Aorta (tissue), 5 donors: Measurements from ENCODE around the gene PPP6R3. TPM values are rescaled to one million over a fixed set of nuclear protein-coding genes. Genes with fewer than 3 reads are reported as not detected.

Source experiments
- ATAC-seq: fragments of 200-7000 bp; cut with Tn5 transposase; one replicate; pipeline ENCODE4 v1.9.1; 2022; ENCODE audit warnings: moderate library complexity; ENCODE audit not compliant: low FRiP score
- DNase-seq, 2 donors: peaks; one replicate each; pipeline ENCODE4 v3.0.0-alpha.2; 2020
- H3K27ac ChIP-seq, 2 donors: one replicate each; pipeline ENCODE4 v1.5.1; 2013; ENCODE audit warnings: low read length in 2 of 2, mild to moderate bottlenecking in 2 of 2, moderate library complexity in 2 of 2, control low read depth in 1 of 2, inconsistent platforms in 1 of 2, low read depth in 1 of 2
- H3K27me3 ChIP-seq, 2 donors: one replicate each; pipeline ENCODE4 v1.6.1; 2013; ENCODE audit warnings: control low read depth in 1 of 2, low read length in 1 of 2, mild to moderate bottlenecking in 1 of 2, moderate library complexity in 1 of 2; ENCODE audit not compliant: insufficient read depth in 2 of 2, control insufficient read depth in 1 of 2
- H3K36me3 ChIP-seq, 2 donors: one replicate each; pipeline ENCODE4 v1.6.1; 2013; ENCODE audit warnings: control low read depth in 1 of 2, low read length in 1 of 2, mild to moderate bottlenecking in 1 of 2; ENCODE audit not compliant: insufficient read depth in 2 of 2, control insufficient read depth in 1 of 2
- H3K4me1 ChIP-seq, 2 donors: one replicate each; pipeline ENCODE4 v1.6.1; 2013; ENCODE audit warnings: low read length in 2 of 2, control low read depth in 1 of 2, mild to moderate bottlenecking in 1 of 2, moderate library complexity in 1 of 2; ENCODE audit not compliant: insufficient read depth in 2 of 2, control insufficient read depth in 1 of 2
- H3K4me3 ChIP-seq, 2 donors: one replicate each; pipeline ENCODE4 v1.5.1; 2013; ENCODE audit warnings: low read length in 2 of 2, control low read depth in 1 of 2, mild to moderate bottlenecking in 1 of 2
- H3K9me3 ChIP-seq: one replicate; pipeline ENCODE4 v1.6.1; 2013; ENCODE audit warnings: mild to moderate bottlenecking, low read length; ENCODE audit not compliant: control insufficient read depth
- WGBS, 2 donors: extraction: QIAGEN DNeasy Blood & Tissue Kit; methylation state at CpG; one replicate each; pipeline ENCODE4 v1.1.7; 2013; 5-methylcytosine and 5-hydroxymethylcytosine counted together
- intact Hi-C, 2 donors: fragments of 100-400 bp; cut with DNase I; formaldehyde crosslinking; loops; one replicate each; pipeline versions ENCODE4 v1.14.2 to v1.15.0; 2022
- polyA plus RNA-seq, 2 donors: library from polyadenylated mRNA; stranded (reverse); fragments of 200-250 nt; gene quantifications; one replicate each; pipeline ENCODE4 v1.2.3, GENCODE V29; 2013
- total RNA-seq, 2 donors: library from RNA; stranded (reverse); fragmentation: NEBNext Ultra II Directional; extraction: Animal tissue kit (Norgen Biotek cat#: 25700); gene quantifications; one replicate each; pipeline ENCODE4 v1.2.1, GENCODE V29; 2021
- donor health status: healthy with polysubstance abuse.
- donor health status: Bipolar disorder and iron deficiency.
- donor health status: DM: no; HTN: no; CAD: no.
- donor health status: DM: no; HTN: no; CAD: no.
- donor health status: DM: yes; HTN: yes; CAD: no.

Gene PPP6R3
- total and polyA plus RNA-seq, 4 donors: 18.8 to 109 (median 65.4) TPM

DNA sequence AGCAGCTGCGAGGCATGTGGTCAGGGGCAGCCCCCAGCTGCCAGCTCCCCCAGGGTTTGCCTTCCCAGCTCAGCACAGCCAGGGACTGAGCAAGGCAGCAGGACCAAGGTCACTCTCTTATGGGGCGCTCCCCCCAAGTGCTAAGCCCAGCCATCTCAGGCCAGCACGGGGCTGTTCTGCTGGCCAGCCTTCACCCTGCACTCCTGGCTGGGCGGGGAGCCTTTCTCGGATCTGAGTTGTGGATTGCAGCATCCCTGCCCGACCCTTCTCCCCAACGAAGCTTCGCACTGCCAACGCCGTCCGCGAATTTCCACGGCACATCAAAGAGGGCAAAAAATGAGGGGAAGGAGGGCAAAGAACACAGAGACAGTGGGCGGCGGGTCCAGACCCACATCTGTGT is 181.3 kb downstream of the PPP6R3 start:
- H3K27ac ChIP-seq: no peak overlapping the region
- intact Hi-C loops: no loop called here

GRCh38 chr11:68643585-68643984 is 183.0 kb downstream of the PPP6R3 start:
- intact Hi-C loops: no loop called here
- WGBS, 2 donors: 11 to 18% methylated on average over 12 of the region's 12 CpGs

More for the DNA sequence above, 181.3 kb downstream of the PPP6R3 start:
- no peaks in the 10 kb centered on the region for H3K36me3 ChIP-seq
- no peak for DNase-seq
- H3K27me3 ChIP-seq: no peaks in the 10 kb centered on the region
- peaks cover under 1% of the 10 kb centered on the region for H3K9me3 ChIP-seq
- no peaks in the 10 kb centered on the region for H3K4me1 ChIP-seq
- no peak for ATAC-seq
- WGBS, 2 donors: 86 to 88% methylated on average over 15 of the region's 15 CpGs
- no peak overlapping the region for H3K4me3 ChIP-seq

DNA sequence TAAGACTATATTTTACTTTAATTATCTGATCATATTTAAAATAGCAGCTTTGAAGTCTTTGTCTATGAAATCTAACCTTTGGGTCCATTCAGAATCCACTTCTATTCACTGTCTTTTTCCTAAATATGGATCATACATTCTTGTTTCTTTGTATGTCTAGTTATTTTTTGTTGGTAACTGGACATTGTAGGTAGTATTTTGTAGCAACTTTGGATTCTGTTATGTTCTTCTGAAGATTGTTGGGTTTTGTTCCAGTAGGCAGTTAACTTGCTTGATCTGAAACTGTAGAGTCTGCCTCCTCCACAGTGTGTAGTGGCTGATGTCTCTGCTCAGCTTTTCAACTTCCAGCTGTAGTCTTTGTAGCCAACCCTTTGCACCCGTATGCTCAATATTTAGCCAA is 186.3 kb downstream of the PPP6R3 start:
- 95 to 99% methylated on average over 1 of the region's 1 CpG for WGBS, 2 donors
- Histone ChIP-seq H3K4me3 (no peak overlapping the region), H3K27ac (no peak overlapping the region), H3K9me3 (peaks cover 8% of the 10 kb centered on the region), H3K27me3 (peaks cover 0 to 3% of the 10 kb centered on the region in 2 donors), H3K36me3 (no peaks in the 10 kb centered on the region), H3K4me1 (no peaks in the 10 kb centered on the region)
- DNase-seq: no peak
- ATAC-seq: no peak
- intact Hi-C loops: no loop called here

More at GRCh38 chr11:68643585-68643984, 183.0 kb downstream of the PPP6R3 start:
- peaks cover 8% of the 10 kb centered on the region for H3K9me3 ChIP-seq
- no peaks in the 10 kb centered on the region for H3K4me1 ChIP-seq
- no peak overlapping the region for H3K4me3 ChIP-seq
- peaks cover 0 to 3% of the 10 kb centered on the region in 2 donors for H3K27me3 ChIP-seq
- no peak overlapping the region for H3K27ac ChIP-seq
- ATAC-seq (no peak), DNase-seq (no peak)
- H3K36me3 ChIP-seq: no peaks in the 10 kb centered on the region

GRCh38 chr11:68649851-68650555 is 189.5 kb downstream of the PPP6R3 start:
- 67 to 69% methylated on average over 36 to 38 of the region's 38 CpGs for WGBS, 2 donors
- Histone ChIP-seq H3K27ac (no peak overlapping the region), H3K36me3 (no peaks in the 10 kb centered on the region), H3K9me3 (peaks cover 8% of the 10 kb centered on the region), H3K27me3 (peaks cover 0 to 3% of the 10 kb centered on the region in 2 donors), H3K4me3 (no peak overlapping the region), H3K4me1 (no peaks in the 10 kb centered on the region)
- no peak for ATAC-seq
- no peak for DNase-seq
- intact Hi-C loops: no loop called here

GRCh38 chr11:68650801-68651200 is 190.2 kb downstream of the PPP6R3 start:
- H3K4me1 ChIP-seq: no peaks in the 10 kb centered on the region
- no peak for ATAC-seq
- intact Hi-C loops: no loop called here
- no peak for DNase-seq
- H3K4me3 ChIP-seq: no peak overlapping the region
- peaks cover 11% of the 10 kb centered on the region for H3K9me3 ChIP-seq
- H3K36me3 ChIP-seq: no peaks in the 10 kb centered on the region
- H3K27ac ChIP-seq: no peak overlapping the region
- H3K27me3 ChIP-seq: peaks cover 0 to 3% of the 10 kb centered on the region in 2 donors
- 87 to 89% methylated on average over 14 of the region's 14 CpGs for WGBS, 2 donors

- no peak overlapping the region for H3K4me3 ChIP-seq
- WGBS, 2 donors: 60 to 63% methylated on average over 22 of the region's 22 CpGs
- no peak overlapping the region for H3K27ac ChIP-seq
- DNase-seq: no peak
- H3K36me3 ChIP-seq: no peaks in the 10 kb centered on the region
- no peak for ATAC-seq
- H3K4me1 ChIP-seq: no peaks in the 10 kb centered on the region
- H3K9me3 ChIP-seq: peaks cover 11% of the 10 kb centered on the region
- H3K27me3 ChIP-seq: peaks cover 0 to 3% of the 10 kb centered on the region in 2 donors
- intact Hi-C loops: no loop called here
Measured at GRCh38 chr11:68651208-68651984, 190.8 kb downstream of the PPP6R3 start.

- intact Hi-C loops: no loop called here
- no peak for DNase-seq
- 78 to 79% methylated on average over 16 of the region's 16 CpGs for WGBS, 2 donors
- Histone ChIP-seq H3K27me3 (peaks cover 0 to 3% of the 10 kb centered on the region in 2 donors), H3K36me3 (no peaks in the 10 kb centered on the region), H3K9me3 (peaks cover 8% of the 10 kb centered on the region), H3K4me1 (no peaks in the 10 kb centered on the region), H3K4me3 (no peak overlapping the region), H3K27ac (no peak overlapping the region)
- ATAC-seq: no peak
Measured at GRCh38 chr11:68651985-68652682, 191.6 kb downstream of the PPP6R3 start.

DNA sequence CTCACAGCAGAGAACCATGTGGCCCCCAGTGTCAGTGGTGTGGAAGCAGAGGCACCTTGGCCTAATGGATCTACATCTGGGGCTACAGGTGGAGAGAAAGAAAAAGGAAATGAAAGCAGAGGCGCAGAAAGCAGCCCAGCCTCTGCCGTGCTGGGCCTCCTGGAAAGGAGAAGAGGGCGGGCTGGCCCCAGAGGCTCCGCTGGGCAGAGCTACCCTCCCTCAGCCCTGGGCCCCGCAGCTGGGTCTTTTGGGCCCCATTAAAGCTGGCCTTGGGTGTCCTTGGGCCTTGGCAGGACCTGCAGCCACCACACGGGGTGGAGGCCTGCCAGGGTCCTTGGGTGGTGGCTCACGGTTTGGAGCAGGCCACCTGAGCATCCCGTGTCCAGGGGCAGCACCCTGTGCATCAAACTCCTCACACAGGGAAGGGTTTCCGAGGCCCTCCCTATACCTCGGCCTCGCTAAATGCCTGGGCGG is 192.2 kb downstream of the PPP6R3 start:
- intact Hi-C loops: no loop called here
- H3K27ac ChIP-seq: no peak overlapping the region
- no peaks in the 10 kb centered on the region for H3K4me1 ChIP-seq
- H3K36me3 ChIP-seq: no peaks in the 10 kb centered on the region
- DNase-seq (no peak), ATAC-seq (no peak)
- peaks cover 0 to under 1% of the 10 kb centered on the region in 2 donors for H3K27me3 ChIP-seq
- H3K4me3 ChIP-seq: no peak overlapping the region
- 87 to 90% methylated on average over 12 of the region's 12 CpGs for WGBS, 2 donors
- peaks cover 3% of the 10 kb centered on the region for H3K9me3 ChIP-seq
